NT2/D1 (cell line): ENCODE data around the gene PPP2R5C.

Experiments
- YY1 ChIP-seq: IDR thresholded peaks from 2 replicates; pipeline ENCODE4 v1.6.1; 2011; ENCODE audit not compliant: insufficient read length, insufficient read depth
- ZNF274 ChIP-seq: IDR thresholded peaks from 2 replicates; pipeline ENCODE4 v1.6.1; 2011; ENCODE audit warnings: mild to moderate bottlenecking, low read depth, low read length

DNA sequence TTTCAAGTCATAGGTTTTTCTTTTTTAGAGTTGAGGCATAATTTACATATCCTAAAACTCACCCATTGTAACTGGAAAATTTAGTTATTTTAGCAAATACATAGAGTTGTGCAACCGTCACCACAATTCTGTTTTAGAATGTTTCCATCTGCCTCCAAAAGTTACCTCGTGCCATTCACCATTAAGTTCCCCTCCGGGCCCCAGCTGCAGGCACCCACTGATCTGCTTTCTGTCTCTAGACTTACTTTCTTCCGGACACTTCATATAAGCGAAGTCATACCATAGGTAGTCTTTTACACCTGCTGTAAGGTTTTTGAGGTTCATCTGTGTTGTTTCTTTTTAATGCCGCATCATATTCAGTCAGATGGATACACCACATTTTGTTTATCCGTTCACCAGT lies 28.7 kb downstream of the PPP2R5C start:
- TF ChIP-seq YY1 (no peak), ZNF274 (no peak)
